Prostate gland (tissue), 2 donors: ENCODE results near the gene CGNL1.

Source experiments
- CTCF ChIP-seq, 4 experiments: fragments of 200-600 bp in 2 of 4; fragments of 450-650 bp in 2 of 4; sonication (generic) in 2 of 4; IDR thresholded peaks; 1 replicate in 3 of 4; 2 replicates in 1 of 4; pipeline ENCODE4 v1.5.1; 2016 to 2019; ENCODE audit warnings: antibody characterized with exemption in 4 of 4, mild to moderate bottlenecking in 2 of 4, moderate library complexity in 2 of 4
- POLR2A ChIP-seq: fragments of 450-650 bp; IDR thresholded peaks from one replicate; pipeline ENCODE4 v1.6.1; 2016; ENCODE audit warnings: antibody characterized with exemption, mild to moderate bottlenecking

- TF ChIP-seq CTCF (IDR thresholded peaks at IDR 0.05) (no peak), POLR2A (no peak)
Observed at GRCh38 chr15:57355259-57355658, 21.0 kb upstream of the CGNL1 start.
